GM19025 (cell line): ENCODE results near the gene UNC5C.

ENCODE experiments used
- ATAC-seq: cut with Tn5 transposase; IDR thresholded peaks from one replicate; pipeline ENCODE4 v1.9.1; 2021; ENCODE audit warnings: mild to moderate bottlenecking, low read depth, moderate library complexity; ENCODE audit not compliant: unreplicated experiment

Gene UNC5C

DNA sequence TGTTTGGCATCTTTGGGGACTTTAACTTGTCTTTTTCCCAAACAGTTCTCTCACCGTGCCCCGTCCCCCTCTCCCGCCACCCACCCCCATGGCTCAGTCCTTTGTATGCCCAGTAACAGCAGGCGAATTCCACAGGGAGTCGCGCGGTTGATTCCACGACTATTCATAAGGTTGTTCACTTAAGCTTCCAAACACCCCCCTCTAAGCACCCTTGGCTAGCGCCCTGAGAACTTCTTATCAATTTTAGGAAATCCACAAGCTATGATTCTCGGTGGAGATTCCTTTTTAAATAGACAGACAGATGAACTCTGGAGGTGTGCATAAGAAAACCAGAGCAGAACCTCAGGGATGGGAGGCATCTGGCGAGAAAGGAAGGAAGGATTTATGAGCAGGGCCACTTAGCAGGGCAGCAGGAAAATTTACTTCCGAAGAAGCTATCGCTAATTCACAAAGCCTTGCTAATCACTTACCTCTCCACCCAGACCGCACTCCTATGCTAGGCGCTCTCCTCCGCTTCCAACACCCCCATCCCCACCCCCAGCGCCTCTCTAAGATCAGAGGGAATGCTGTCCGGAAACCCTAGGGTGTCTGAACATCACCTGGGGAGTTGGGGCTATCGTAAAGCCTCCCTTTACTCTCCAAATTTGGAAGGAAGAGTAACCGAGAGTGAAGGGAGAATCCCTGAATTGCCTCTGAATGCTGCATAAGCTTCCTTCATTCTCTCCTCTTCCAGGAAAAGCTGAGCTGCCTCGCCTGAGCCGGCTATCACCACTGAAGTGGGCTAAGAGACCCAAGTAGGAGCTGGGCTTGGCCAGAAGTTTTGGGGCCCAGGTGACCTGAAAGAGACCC is 1.7 kb downstream of the UNC5C start:
- no peak for ATAC-seq

DNA sequence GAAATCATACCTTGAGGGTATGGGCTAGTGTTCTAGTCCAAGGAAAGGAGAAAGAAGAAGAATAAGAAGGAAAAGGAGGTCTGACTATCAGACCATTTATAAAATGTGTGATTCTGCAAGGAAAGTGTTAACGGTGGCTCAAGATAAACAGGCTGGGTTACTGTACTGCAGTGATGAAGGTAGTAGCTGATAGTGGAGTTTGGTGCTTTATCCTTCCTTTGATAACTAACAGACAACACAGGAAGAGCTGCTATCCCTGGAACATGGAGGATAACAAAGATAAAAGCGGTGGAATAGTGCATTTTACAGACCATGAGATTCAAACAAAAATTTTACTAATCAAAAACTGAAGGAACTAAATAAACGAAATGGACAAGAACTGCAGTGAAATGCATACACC is 2.6 kb downstream of the UNC5C start:
- ATAC-seq = no peak

DNA sequence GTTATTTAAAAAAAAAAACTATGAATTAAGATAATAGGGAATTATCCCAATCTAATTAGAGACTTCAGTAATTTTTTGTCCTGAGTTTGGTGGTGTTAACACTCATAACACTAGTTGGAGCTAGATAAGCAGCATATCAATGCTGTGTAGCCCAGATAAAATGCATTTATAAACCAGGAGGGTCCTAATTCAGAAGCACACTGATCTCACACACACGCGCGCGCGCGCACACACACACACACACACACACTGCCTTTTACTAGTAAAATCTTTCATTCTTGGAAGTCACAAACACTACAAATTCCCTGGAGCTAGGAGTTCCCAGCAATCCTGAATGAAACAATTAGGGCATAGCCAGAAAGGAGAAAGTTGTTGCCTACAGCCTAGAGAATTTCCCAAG is 3.2 kb downstream of the UNC5C start:
- ATAC-seq = no peak

DNA sequence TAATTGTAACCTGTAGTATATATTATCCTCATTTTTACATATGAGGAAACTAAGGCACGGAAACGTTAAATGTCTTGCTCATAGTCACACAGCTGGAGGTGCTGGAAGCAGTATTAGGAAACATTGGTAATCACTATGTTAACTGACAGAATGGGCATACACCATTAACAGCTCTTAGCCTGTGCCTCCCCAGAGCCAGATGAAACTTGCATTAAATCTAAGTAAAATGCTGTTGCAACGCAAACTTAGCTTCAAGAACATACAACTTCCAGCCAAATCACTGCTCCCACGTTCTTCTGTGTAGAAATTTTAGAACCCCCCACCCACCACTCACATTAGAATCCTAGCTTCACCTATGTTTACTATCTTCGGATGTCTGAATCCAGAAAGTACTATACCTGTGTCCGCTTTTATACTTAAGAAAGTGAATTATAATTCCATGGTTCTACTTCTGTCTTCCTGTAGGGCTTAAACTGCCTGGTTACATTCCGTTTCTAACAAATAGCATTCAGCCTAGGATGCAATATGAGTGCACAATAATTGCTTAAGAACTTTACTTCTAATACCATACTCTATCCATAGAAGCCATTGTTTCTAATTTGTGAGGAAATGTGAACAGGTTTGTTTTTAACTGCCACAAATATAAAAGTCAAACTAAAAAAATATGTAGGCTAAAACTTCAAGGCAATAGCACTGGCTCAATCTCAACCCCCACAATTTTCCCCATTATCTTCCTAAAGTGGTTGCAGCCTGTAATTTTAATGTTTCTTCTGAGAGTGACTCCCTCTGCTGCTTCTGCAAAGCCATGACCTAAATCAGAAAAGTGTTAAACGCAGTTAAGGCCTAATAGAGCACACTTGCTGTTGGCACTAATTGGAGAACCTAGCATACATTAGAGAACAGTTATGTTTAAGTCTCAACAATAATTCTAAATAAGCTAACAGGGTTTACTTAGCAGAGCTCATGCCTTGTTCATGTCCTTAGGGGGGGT is 4.4 kb downstream of the UNC5C start:
- no peak for ATAC-seq

DNA sequence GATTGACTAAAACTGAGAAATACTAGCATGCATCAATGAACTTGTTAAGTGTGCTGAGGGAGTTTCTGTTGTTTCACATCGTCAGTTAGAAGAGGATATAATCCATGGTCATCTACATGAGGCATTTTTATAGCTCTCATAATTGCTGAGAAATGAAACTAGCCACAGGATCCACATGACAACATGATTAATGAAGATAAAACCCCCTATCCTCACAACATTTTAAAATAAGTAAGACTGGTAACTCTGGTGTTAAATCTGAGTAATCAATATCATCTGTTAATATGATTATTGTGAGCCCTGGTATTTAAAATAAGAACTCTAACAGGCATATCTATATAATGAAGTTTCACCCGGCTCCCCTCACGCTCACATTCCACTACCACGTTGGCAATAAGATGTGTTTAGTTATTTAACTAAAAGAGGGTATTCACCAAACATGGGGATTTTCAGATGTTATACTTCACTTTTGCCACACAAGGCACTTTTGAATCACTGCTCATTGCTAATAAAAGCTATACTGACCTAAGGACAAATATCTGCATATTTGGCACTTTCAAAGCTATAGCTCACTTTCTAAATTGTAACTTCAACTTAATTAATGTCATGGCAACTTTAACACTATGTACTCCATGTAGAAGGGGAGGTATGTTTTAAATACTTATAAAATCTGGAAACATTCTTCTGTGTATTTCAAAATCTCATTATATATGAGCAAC is 6.7 kb downstream of the UNC5C start:
- ATAC-seq = no peak

DNA sequence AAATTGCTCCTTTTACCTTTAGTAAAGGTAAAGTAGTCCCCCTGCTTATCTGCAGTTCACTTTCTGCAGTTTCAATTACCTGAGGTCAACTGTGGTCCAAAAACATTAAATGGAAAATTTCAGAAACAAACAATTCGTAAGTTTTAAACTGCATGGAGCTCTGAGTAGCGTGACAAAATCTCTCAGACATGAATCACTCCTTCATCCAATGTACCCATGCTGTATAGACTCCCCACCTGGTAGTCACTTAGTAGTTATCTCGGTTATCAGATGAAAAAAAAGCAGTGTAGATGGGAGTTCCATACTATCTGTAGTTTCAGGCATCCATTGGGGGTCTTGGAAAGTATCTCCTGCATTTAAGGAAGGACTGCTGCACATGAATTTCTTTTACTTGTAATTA is 7.7 kb downstream of the UNC5C start:
- ATAC-seq = no peak

DNA sequence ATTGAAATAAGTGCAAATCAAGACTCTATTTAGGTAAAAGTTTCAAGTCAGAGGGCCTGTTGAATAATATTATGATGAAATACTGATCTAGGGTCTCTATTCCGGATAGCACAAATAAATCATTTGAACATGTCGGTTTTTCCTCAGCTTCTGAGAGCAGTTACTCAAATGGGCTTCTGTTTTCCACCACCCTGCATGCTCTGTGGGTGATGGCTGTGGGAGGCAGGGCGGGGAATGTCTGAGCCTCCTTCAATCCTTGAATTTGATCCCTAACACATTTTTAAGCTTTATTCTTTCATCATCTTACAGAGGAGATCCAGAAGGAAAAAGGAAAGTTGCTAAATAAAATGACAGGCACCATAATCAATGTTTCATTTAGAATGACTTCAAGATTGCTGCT is 8.5 kb downstream of the UNC5C start:
- ATAC-seq = no peak

DNA sequence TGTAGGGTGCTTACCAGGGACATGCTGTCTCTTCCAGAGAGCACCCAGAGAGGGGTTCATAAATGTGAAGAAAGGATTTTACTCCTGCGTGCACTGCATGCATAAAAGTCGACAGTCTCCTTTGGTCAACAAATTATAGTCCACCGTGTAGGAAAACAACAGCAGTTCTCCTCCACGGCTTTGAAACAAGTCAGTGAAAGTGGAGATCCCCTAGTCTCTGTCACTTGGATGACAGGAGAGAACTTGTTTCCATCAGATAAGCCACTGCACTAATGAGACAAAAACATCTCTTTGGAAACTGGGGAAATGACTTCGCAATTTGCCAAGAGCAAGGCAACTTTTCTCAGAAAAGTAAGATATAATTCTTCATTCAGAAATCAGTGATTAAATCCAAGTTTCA is 9.7 kb downstream of the UNC5C start:
- ATAC-seq = no peak

DNA sequence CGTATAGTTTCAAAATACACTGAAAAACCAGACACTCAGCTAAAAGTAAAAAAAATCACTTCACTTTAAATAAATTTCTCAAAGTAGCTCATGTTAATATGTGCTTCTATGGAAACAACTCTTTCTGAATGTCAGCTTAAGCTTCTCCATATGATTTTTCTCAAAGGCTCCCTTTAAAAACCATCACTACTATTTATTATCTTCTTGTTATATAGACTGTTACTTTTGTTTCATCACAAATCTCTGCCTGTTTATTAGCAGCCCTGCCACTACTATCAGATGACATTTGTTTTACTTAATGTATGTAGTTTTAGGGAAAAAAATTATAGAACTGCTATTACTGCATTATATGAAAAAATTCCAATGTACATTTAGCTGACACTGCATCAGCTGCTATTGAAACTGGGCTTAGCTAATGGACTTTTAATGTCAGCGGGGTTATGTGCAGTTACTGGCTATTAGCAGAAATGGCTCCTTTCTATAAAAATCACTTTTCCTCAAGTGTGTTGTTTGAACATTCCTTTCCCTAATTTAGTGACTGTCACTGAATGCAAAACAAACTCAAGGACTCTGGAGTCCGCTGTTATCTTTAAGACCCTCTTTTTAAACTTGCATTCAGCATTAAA is 10.8 kb downstream of the UNC5C start:
- ATAC-seq = no peak

DNA sequence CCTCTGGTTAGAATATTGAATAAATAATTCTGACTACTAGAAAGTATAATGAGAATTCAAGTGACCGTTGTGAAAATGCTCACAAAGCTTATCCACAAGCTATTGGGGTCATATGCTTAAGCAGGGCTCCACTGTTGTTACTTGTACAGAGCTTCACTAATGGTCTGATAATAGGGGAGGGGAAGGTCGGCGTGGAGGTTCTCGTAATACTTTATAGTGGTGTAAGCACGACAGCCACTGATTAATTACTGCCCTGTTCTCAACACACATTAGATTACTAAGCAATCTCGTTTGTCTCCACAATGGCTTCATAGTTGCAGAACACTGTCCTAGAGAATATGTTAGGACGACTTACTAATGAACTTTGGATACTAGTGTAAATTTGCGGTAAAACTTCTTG is 11.6 kb downstream of the UNC5C start:
- no peak for ATAC-seq

DNA sequence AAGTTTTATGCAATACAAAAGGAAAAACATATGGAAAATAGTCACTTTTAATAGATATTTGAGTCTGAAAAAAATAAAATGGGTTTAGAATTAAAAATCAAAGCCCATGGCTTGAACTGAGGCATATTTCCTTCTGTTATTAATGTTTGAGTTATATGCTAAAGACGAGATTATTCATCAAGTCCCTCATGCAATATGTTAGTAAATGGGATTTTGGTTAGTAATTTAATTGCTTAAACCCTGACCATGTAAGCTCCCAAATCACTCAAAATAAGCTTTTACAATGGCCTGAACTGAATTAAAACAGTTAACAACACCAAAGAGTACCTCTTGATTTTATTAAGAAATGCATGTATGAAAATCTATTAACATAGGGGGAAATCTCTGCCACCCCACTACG is 12.1 kb downstream of the UNC5C start:
- ATAC-seq = no peak

DNA sequence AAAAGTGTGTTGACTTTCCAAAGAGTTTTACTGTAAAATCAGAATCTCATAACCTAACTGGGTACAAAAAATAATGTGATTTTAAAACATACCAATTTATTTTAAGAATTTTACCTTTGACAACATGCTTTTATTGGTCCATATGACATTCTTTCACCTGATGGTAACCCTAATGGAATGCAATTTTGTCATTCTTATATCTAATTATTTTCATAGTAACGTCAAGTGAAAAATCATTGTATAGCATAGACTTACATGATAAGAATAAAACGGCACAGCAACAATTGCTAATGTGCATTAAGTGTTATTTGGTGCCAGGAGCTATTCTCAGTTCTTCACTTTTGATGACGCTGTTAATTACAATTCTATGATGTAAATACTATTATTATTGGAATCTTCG is 13.6 kb downstream of the UNC5C start:
- no peak for ATAC-seq

DNA sequence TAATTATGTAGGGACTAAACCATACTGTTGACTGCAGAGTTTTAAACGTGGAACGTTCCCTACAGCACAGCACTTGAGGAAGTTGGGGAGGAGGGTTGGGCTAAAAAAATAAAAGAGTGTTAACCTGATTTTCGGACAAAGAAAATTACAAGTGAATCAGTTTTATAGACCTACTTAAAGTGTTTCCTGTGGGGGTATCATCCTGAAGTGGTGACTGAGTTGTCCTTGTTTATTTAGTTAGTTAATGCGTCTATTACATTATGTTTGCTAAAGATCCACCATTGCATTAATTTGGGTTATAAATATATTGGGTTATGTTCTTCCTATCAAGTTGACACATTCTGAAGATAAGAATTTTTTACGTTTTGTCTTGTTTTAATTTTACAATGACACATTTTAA is 14.7 kb downstream of the UNC5C start:
- no peak for ATAC-seq

DNA sequence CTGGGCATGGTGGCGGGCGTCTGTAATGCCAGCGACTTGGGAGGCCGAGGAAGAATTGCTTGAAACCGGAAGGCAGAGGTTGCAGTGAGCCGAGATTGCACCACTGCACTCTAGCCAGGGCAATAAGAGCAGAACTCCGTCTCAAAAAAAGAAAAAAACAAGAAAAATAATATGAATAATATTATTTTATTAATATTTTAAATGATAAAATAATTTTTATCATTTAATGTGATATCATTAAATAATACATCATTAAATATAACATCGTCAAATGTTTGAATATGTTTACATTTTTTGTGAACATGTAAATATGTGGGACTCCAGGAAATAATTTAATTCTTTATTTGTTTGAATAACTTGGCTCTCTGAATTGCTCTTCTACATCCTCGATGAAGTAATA is 15.5 kb downstream of the UNC5C start:
- no peak for ATAC-seq

DNA sequence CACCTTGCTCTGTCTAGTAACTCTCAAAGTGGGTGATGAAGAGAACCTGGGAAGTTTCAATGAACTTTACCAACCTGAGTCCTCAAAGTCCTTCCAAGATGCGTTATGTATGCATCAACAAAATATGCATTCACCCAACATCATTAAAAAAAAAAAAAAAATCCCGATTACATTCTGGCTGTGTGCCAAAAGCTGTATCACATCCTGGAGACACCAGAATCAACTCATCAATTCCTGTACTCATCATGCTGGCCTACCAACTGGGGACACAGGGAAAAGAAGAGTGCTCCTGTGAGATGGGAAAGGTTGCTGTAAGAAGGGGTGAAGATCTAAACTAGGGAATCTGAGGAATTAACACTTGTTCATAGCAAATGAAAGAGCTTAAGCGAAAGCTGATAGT is 16.5 kb downstream of the UNC5C start:
- no peak for ATAC-seq

DNA sequence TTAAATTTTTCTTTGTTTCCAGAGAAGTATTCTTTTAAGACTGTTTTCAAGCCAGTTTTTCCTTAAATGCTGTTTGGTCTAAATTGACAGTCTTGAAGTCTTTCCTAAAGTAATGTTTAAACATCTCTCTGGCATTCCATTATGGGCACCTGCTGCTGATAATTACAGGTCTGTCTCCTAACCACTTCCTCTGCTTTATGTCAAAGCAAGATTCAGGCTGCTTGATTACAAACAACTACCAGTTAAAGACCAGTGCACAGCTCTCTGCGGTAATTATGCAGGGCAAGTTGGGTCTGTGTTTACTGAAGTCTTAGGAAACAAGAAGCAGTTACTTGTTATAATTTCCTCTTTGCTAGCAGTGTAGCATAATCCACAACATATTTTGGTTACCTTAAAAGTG is 17.6 kb downstream of the UNC5C start:
- no peak for ATAC-seq

DNA sequence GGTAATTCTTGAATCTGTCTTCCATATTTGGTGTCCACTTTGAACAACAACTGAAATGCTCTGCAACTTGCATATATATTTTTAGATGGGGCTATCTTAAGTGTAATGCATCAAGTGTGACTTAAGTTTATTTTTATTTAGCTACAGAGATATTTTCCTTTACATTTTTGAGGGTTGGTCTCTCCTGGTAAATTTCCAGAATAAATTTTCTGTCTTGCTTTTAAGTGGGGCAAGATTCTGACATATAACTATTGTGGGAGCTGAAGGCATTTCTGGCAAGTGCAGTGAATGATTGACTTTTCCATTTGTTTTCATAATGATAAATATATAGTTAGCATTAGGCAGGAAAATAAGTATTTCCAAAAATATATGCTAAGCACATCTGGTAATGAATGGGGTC is 18.8 kb downstream of the UNC5C start:
- no peak for ATAC-seq

DNA sequence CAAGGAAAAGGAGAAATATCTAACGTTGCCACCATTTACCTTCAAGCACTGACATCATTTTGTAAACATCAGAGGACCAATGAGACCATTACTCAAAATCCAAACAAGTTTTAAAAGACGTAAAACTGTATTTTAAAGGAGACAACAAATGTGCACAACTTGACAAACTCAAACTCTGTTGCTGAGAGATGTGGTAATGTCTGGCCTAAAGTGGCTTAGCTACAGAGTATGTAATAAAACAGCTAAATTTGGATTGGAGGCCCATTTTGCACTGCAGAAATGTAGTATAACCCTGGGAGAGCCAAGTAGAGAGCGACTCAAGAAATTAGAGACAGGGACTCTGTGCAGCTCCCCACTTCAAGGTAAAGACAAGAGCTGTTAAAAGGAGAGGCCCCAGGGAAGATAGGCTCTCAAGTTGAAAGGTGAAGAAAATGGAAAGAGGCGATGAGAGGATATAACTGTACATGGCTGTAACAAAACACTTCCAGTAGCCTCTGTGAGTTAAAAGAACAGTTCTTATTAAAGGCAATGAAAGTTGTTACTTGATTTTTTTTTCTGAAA is 20.3 kb downstream of the UNC5C start:
- ATAC-seq = no peak

DNA sequence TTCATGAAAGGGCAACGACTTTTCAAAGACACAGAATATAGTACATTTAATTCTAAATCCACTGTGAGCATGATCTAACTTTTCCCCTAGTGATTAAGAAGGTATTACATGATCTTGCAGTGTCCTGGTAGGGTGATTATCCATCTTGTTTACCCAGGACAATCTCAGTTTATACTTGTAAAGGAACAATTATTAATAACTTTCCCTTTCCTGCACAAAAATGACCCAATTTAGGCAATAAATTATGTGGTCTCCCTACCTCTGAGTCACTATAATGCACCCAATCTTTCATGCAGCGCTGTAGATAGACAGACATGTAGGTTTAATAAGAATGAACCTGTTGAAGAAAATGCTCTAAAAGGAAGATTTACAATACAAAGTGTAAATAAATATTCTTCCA is 22.7 kb downstream of the UNC5C start:
- ATAC-seq = no peak

DNA sequence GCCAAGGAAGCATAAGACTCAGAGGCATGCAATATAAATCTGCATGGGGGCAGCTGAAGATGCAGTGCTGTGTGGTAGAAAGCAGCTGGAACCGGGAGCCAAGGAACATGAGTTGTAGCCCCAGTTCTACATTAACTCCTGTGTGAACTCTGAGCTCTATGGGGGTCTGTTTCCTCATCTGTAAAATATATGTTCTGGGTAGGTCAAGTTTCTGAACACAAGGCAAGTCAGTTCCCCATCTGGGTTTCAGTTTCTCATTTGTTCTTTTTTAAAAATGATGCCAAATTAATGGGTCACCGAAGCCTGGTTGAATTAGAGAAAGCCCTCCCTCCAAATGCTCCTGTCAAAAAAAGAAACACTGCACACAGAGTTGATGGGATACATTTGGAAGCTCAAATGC is 24.0 kb downstream of the UNC5C start:
- ATAC-seq = no peak
